GM18508 (cell line): ENCODE results near the gene MTERF4.

Experiments used
- ATAC-seq: cut with Tn5 transposase; IDR thresholded peaks from one replicate; pipeline ENCODE4 v1.9.1; 2021; ENCODE audit warnings: moderate number of reproducible peaks; ENCODE audit not compliant: insufficient read depth, unreplicated experiment

MTERF4 gene

DNA sequence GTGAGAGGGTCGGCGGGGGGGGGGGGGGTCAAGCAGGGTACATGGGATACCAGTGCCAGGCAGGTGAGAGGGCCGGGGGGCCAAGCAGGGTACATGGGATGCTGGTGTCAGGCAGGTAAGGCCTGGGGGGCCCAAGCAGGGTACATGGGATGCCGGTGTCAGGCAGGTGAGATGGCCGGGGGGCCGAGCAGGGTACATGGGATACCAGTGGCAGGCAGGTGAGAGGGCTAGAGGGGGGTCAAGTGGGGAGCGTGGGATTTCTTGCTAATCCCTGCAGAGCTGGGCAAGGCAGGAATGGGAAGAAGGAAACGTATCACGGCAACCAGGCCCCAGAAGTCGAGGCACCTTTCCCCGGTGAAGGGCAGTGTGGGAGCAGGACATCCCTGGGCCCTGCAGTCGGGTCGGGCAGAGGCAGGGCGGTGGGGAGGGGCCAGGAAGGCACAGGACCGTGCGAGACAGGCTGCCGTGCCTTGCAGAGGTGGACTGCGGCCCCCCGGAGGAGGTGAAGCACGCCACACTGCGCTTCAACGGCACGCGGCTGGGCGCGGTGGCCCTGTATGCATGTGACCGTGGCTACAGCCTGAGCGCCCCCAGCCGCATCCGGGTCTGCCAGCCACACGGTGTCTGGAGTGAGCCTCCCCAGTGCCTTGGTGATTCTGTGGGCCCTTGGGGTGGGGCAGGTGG lies 49.3 kb downstream of the MTERF4 start:
- ATAC-seq: no peak

DNA sequence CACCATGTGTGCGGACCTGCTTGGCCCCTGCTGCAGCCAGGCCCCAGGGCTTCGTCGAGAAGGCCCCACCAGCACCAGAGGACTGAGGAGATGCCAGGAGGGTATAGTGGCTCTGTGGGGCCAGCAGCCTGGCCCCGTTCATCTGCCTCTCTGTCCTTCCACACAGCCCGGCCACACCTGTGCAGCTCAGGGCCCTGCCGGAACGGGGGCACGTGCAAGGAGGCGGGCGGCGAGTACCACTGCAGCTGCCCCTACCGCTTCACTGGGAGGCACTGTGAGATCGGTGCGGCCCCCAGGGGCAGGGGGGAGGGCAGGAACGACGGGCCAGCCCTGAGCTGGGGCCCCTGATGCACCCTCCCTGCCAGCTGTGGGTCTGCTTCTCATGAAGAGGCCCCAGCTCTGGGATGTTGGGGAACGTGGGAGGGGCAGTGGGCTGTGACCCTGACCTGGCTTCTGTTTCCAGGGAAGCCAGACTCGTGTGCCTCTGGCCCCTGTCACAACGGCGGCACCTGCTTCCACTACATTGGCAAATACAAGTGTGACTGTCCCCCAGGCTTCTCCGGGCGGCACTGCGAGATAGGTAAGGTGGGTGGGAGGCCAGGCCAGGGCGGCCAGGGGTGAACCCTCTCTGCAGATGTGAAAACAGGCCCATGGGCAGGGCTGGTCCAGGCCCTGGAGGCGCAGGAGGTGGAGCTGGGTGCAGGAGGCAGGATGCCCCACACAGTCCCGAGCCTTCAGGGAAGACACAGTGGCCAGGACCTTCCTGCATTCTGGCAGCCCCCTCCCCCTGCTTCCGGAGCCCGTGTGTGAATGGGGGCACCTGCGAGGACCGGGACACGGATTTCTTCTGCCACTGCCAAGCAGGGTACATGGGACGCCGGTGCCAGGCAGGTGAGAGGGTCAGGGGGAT lies 50.3 kb downstream of the MTERF4 start:
- ATAC-seq: no peak

DNA sequence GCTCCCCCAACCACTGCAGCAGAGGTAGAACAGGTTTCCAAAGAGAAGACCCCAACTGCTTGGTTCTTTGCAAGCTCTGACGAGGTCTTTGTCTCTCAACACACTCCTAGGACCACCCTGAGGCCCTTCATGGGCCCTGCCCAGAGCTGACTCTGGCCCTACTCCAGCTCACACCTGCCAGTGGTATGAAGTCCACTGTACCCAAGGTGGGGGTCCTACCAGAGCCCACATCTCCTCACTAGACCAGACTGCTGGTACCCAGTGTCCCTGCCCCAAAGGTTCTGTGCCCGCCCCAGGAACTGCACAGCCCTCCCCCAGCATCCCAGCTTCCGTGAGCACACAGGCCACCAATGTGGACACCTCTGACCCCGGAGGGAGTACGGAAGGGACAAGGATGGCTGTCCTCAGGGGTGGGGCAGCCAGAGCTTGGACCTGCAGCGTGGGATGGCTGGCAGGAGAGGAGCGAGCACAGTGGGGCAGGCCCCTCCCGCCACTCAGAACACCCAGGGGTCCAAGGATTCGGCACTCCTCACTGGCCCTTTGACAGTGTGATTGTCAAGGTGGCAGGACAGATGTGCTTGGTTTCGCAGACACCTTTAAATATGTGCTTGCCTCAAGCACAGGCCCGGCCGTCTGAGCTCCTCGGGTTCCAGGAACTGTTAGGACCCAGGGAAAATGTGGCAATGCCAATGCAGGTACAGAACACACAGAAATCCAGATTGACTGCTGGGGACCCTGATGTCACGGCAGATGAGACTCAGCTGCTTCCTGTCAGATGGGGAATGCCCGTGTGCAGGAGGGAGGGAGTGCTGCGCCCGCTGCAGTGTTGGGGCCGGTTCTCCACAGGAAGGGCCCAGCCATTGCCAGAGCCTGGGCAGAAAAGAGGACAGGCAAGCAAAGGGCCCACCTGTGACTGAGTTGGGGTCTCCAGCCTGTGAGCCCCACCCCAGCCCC lies 51.2 kb downstream of the MTERF4 start:
- no peak for ATAC-seq

DNA sequence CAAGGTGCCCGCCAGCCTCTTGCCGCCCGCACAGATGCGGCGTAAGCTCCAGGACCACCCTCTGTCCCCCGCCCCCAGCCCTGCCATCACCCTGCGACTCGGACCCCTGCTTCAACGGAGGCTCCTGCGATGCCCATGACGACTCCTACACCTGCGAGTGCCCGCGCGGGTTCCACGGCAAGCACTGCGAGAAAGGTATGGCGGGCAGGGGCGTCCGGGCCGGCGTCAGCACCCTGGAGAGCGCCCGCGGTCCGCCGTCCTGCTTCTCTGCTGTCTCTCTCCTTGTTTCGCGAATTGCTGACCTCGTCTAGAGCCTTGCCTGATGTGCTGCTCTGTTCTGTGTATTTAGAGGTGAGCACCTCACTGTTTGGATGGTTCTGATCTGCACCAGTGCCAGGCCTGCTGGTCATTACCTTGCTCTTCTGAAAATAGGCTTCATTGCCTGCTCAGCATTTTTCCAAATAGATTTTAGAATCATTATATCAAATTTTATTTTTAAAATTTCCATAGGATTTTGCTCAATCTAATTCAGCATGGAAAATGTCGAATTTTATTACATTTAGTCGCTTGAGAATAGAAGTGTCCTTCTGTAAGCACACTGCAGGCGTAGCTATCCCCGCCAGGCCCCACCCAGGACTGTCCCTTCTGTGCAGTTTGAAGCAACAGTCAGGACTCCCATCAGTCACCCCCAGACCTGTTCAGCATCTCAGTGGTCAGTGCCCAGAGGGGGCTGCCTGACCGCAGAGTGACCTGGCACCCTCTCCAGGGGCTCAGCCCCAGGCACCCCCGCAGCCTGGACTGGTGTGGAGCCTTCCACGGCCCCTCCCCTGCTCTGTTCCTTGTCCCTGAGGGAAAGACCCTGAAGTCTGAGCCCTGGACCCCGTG lies 52.1 kb downstream of the MTERF4 start:
- no peak for ATAC-seq

DNA sequence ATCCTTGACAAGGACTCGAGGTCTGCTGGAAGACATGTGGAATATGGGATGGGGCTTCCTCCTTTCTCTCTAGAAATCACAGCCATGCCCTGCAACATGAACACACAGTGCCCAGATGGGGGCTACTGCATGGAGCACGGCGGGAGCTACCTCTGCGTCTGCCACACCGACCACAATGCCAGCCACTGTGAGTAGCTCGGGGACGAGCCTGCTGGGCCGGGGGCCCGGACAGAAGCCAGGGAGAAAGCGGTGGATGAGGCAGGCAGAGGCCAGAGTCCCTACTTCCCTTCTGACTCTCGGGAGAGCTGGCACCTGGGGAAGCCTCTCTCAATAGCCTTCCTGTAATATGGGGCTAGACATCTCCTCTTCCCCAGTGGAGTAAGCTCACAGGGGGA lies 53.1 kb downstream of the MTERF4 start:
- no peak for ATAC-seq

DNA sequence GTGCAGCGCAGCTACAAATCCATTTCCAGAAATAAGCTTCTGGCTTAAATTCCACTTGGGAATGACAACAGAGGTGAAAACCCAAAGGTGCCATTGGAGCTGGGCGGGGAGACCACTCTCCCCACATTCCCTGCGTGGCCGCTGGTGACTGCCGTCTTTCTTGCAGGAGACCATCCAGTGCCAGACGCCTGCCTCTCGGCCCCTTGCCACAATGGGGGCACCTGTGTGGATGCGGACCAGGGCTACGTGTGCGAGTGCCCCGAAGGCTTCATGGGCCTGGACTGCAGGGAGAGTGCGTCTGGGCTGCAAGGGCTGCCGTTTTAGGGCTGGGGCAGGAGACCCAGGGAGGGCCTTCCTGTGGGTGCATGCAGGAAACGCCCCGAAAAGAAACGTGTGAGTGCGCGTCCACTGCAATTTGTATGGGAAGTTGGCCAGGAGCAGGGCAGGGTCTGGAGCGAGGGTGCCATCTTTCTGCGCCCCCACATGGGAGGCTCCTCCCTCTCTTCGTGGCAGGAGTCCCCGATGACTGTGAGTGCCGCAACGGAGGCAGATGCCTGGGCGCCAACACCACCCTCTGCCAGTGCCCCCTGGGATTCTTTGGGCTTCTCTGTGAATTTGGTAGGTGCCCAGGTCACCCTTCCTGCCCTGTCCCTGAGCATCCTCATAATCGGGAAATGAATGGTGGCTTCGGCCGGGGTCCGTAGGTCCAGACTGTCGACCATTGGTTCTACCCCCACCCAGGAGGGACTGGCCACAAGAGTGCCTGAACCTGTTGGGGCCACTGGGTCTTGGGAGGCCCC lies 53.7 kb downstream of the MTERF4 start:
- no peak for ATAC-seq

DNA sequence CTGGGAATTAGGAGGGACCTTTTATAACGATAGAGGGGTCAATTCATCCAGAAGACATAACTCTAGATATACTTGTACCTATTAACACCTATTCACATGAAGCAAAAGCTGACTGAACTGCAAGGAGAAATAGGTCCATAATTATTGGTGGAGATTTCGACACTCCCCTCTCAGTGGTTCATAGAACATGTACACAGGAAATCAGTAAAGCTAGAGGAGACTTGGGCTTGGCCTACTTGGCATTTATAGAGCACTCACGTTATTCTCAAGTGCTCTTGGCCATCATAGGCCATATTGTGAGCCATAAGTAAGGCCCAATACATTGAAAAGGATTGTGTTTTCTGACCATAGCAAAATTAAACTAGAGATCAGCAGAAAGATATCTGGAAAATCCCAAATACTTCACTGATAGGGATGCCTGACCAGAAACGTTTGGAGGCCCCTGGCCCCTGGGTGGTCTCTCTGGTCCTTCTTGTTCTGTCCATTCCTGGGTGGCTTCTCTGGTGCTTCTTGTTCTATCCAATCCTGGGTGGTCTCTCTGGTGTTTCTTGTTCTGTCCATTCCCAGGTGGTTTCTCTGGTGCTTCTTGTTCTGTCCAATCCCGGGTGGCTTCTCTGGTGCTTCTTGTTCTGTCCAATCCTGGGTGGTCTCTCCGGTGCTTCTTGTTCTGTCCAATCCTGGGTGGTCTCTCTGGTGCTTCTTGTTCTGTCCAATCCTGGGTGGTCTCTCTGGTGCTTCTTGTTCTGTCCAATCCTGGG lies 54.7 kb downstream of the MTERF4 start:
- no peak for ATAC-seq
